H9 (cell line): Measurements from ENCODE around the gene MAPK11. TPM values are rescaled to one million over a fixed set of nuclear protein-coding genes. Genes with fewer than 3 reads are reported as not detected.
A peak's percentile ranks its signal among the peaks of the same experiment; 100 is the strongest.

Source experiments
- DNase-seq: peaks from one replicate; pipeline ENCODE4 v3.0.0-alpha.2; 2017
- H2AFZ ChIP-seq: one replicate; pipeline ENCODE4 v1.6.1; 2013; ENCODE audit warnings: mild to moderate bottlenecking, low read length, control low read depth, moderate library complexity
- H2AK5ac ChIP-seq: 2 replicates; pipeline ENCODE4 v1.6.1; 2013; ENCODE audit warnings: low read length, control low read depth, mixed read lengths; ENCODE audit not compliant: insufficient read length
- H2BK120ac ChIP-seq: one replicate; pipeline ENCODE4 v1.6.1; 2013; ENCODE audit warnings: low read depth, mild to moderate bottlenecking, low read length, control low read depth, inconsistent platforms; ENCODE audit not compliant: poor library complexity, severe bottlenecking
- H2BK12ac ChIP-seq: 2 replicates; pipeline ENCODE4 v1.6.1; 2013; ENCODE audit warnings: low read length, control low read depth, mixed read lengths, low read depth; ENCODE audit not compliant: insufficient read length
- H2BK15ac ChIP-seq: 2 replicates; pipeline ENCODE4 v1.6.1; 2013; ENCODE audit warnings: low read depth, low read length, control low read depth
- H2BK20ac ChIP-seq: one replicate; pipeline ENCODE4 v1.6.1; 2013; ENCODE audit warnings: low read depth, mild to moderate bottlenecking, low read length, control low read depth, inconsistent platforms; ENCODE audit not compliant: poor library complexity, severe bottlenecking
- H2BK5ac ChIP-seq: 2 replicates; pipeline ENCODE4 v1.6.1; 2013; ENCODE audit warnings: low read length, control low read depth, mixed read lengths; ENCODE audit not compliant: insufficient read length
- H3K14ac ChIP-seq: 2 replicates; pipeline ENCODE4 v1.6.1; 2013; ENCODE audit warnings: low read length, control low read depth; ENCODE audit not compliant: insufficient read depth
- H3K18ac ChIP-seq: 2 replicates; pipeline ENCODE4 v1.6.1; 2013; ENCODE audit warnings: low read depth, mild to moderate bottlenecking, mixed read lengths, low read length, control low read depth; ENCODE audit not compliant: insufficient read length
- H3K23ac ChIP-seq: 2 replicates; pipeline ENCODE4 v1.6.1; 2013; ENCODE audit warnings: low read length, control low read depth, mixed read lengths, low read depth; ENCODE audit not compliant: insufficient read length
- H3K23me2 ChIP-seq: 2 replicates; pipeline ENCODE4 v1.6.1; 2013; ENCODE audit warnings: low read depth, mild to moderate bottlenecking, mixed read lengths, low read length, control low read depth; ENCODE audit not compliant: insufficient read length, poor library complexity, severe bottlenecking
- H3K27ac ChIP-seq: 2 replicates; pipeline ENCODE4 v1.5.1; 2013; ENCODE audit warnings: low read length, control low read depth, mixed read lengths, low read depth; ENCODE audit not compliant: insufficient read length
- H3K27me3 ChIP-seq: 2 replicates; pipeline ENCODE4 v1.6.1; 2013; ENCODE audit warnings: low read length, control low read depth, inconsistent platforms; ENCODE audit not compliant: insufficient read depth
- H3K4ac ChIP-seq: 2 replicates; pipeline ENCODE4 v1.6.1; 2013; ENCODE audit warnings: low read depth, mild to moderate bottlenecking, control low read depth, inconsistent platforms, low read length, moderate library complexity
- H3K4me1 ChIP-seq: 2 replicates; pipeline ENCODE4 v1.6.1; 2013; ENCODE audit warnings: low read length, control low read depth, inconsistent platforms; ENCODE audit not compliant: insufficient read depth
- H3K4me2 ChIP-seq: 2 replicates; pipeline ENCODE4 v1.6.1; 2013; ENCODE audit warnings: low read length, control low read depth, mixed read lengths; ENCODE audit not compliant: insufficient read length, insufficient read depth
- H3K56ac ChIP-seq: 2 replicates; pipeline ENCODE4 v1.6.1; 2013; ENCODE audit warnings: low read depth, mild to moderate bottlenecking, mixed read lengths, low read length, control low read depth; ENCODE audit not compliant: insufficient read length
- H3K79me1 ChIP-seq: 2 replicates; pipeline ENCODE4 v1.6.1; 2013; ENCODE audit warnings: low read depth, mild to moderate bottlenecking, moderate library complexity, low read length, control low read depth, inconsistent platforms; ENCODE audit not compliant: insufficient read depth, poor library complexity, severe bottlenecking
- H3K79me2 ChIP-seq: 2 replicates; pipeline ENCODE4 v1.6.1; 2013; ENCODE audit warnings: low read length, control low read depth, inconsistent platforms; ENCODE audit not compliant: insufficient read depth
- H3K9ac ChIP-seq: 2 replicates; pipeline ENCODE4 v1.6.1; 2013; ENCODE audit warnings: low read length, control low read depth, mixed read lengths; ENCODE audit not compliant: insufficient read length; ENCODE audit errors: extremely low read depth
- H3K9me3 ChIP-seq: one replicate; pipeline ENCODE4 v1.6.1; 2013; ENCODE audit warnings: low read depth, low read length, inconsistent platforms; ENCODE audit not compliant: control insufficient read depth
- H3T11ph ChIP-seq: one replicate; pipeline ENCODE4 v1.6.1; 2013; ENCODE audit warnings: mild to moderate bottlenecking, low read length, control low read depth, inconsistent platforms
- H4K20me1 ChIP-seq: one replicate; pipeline ENCODE4 v1.6.1; 2013; ENCODE audit not compliant: control insufficient read depth, insufficient read length, insufficient read depth
- H4K5ac ChIP-seq: 2 replicates; pipeline ENCODE4 v1.6.1; 2013; ENCODE audit warnings: low read depth, mild to moderate bottlenecking, mixed read lengths, low read length, control low read depth; ENCODE audit not compliant: insufficient read length
- H4K8ac ChIP-seq: replicated peaks from 2 replicates; pipeline ENCODE4 v1.6.1; 2013; ENCODE audit warnings: low read length, control low read depth, mixed read lengths, low read depth; ENCODE audit not compliant: insufficient read length
- H4K91ac ChIP-seq: 2 replicates; pipeline ENCODE4 v1.6.1; 2013; ENCODE audit warnings: low read depth, mild to moderate bottlenecking, moderate library complexity, mixed read lengths, low read length, control low read depth; ENCODE audit not compliant: insufficient read length
- H3K27ac Mint-ChIP-seq, 3 experiments: 2 replicates in 2 of 3; 3 replicates in 1 of 3; pipeline ENCODE4 v1.8.0; 2020 to 2021; ENCODE audit warnings: mixed read lengths in 3 of 3, mild to moderate bottlenecking in 1 of 3, moderate library complexity in 1 of 3
- H3K27me3 Mint-ChIP-seq: 2 replicates; pipeline ENCODE4 v1.8.0; 2021; ENCODE audit warnings: low read depth, mild to moderate bottlenecking, moderate library complexity, mixed read lengths
- H3K36me3 Mint-ChIP-seq, 3 experiments: 2 replicates in 2 of 3; 3 replicates in 1 of 3; pipeline ENCODE4 v1.8.0; 2020 to 2021; ENCODE audit warnings: low read depth in 3 of 3, mixed read lengths in 3 of 3; ENCODE audit not compliant: insufficient read depth in 1 of 3
- H3K4me1 Mint-ChIP-seq, 2 experiments: 2 replicates each; pipeline ENCODE4 v1.8.0; 2020; ENCODE audit warnings: mixed read lengths in 2 of 2
- H3K4me3 Mint-ChIP-seq, 2 experiments: 2 replicates in 1 of 2; 3 replicates in 1 of 2; pipeline ENCODE4 v1.8.0; 2020 to 2021; ENCODE audit warnings: mild to moderate bottlenecking in 2 of 2, mixed read lengths in 2 of 2, moderate library complexity in 1 of 2
- H3K9me3 Mint-ChIP-seq, 2 experiments: 2 replicates in 1 of 2; 3 replicates in 1 of 2; pipeline ENCODE4 v1.8.0; 2020; ENCODE audit warnings: mild to moderate bottlenecking in 2 of 2, mixed read lengths in 2 of 2, moderate library complexity in 1 of 2
- WGBS: extraction: QIAGEN DNeasy Blood & Tissue Kit; methylation state at CpG from one replicate; pipeline ENCODE4 v1.1.7; 2013; ENCODE audit warnings: missing lambda C conversion rate, low lambda C conversion rate, mixed read lengths; ENCODE audit not compliant: insufficient read length; ENCODE audit errors: extremely low coverage; 5-methylcytosine and 5-hydroxymethylcytosine counted together
- total RNA-seq: library from RNA; stranded (reverse); gene quantifications from 2 replicates; pipeline ENCODE4 v1.2.1, GENCODE V29; 2021
- TF ChIP-seq, protein P1 (sequence below): fragments of 200-600 bp; sonication (generic); conservative IDR thresholded peaks from 3 replicates; pipeline ENCODE4 v1.8.0; 2021; ENCODE audit warnings: antibody characterized with exemption, mild to moderate bottlenecking

The MAPK11 gene
- total RNA-seq, 1 experiment from 2014 or later: 1.5 TPM

DNA sequence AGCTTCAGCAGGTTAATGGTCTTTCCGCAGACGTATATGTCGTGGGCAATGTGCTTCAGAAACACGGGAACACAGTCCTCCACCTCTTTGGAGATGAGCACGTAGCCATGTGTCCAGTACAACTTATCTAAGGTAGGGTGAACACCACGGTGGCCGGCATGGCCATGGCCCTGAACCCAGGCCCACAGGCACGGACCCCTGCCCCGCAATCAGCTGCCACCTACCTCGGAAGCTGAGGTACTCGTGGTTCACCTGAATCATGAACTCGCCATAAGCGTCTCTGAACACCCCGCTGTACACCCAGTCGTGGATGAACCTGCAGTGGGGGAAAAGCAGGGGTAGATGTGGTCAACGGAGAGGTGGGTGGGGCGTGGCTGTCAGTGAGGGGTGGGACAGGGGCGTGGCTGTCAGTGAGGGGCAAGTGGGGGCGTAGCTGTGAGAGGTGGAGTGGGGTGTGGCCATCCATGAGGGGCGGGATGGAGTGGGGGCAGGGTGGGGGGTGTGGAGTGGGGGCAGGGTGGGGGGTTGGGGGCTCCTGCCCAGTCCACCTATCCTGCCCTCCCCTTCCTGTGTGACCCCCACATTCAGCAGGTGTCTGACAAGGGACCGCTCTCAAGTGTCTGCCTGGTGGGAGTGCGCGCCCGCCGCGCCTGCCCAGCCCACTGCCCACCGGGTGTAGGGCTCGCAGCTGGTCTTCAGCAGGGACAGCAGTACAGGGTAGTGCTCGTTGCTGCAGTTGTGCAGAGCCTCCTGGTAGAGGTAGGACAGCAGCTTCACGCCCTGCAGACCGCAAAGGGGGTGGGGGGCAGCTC, 43.9 kb downstream of the MAPK11 start:
- no peak overlapping the region for H3K4me3 Mint-ChIP-seq
- H3K27ac Mint-ChIP-seq: peak overlapping the region in 1 of 3 experiments; percentile 85; a peak in 1 of 7 replicates
- no peak overlapping the region for H2BK120ac ChIP-seq
- no peaks in the 10 kb centered on the region for H3K9me3 ChIP-seq
- H4K91ac ChIP-seq: no peak overlapping the region
- no peak overlapping the region for H3K27ac ChIP-seq
- peaks cover 0 to 2% of the 10 kb centered on the region in 2 experiments; a peak in 1 of 5 replicates for H3K9me3 Mint-ChIP-seq
- H3K4me1 ChIP-seq: no peaks in the 10 kb centered on the region
- no peak overlapping the region for H2BK12ac ChIP-seq
- H2BK5ac ChIP-seq: no peak overlapping the region
- H3K18ac ChIP-seq: no peak overlapping the region
- TF ChIP-seq, protein P1, sequence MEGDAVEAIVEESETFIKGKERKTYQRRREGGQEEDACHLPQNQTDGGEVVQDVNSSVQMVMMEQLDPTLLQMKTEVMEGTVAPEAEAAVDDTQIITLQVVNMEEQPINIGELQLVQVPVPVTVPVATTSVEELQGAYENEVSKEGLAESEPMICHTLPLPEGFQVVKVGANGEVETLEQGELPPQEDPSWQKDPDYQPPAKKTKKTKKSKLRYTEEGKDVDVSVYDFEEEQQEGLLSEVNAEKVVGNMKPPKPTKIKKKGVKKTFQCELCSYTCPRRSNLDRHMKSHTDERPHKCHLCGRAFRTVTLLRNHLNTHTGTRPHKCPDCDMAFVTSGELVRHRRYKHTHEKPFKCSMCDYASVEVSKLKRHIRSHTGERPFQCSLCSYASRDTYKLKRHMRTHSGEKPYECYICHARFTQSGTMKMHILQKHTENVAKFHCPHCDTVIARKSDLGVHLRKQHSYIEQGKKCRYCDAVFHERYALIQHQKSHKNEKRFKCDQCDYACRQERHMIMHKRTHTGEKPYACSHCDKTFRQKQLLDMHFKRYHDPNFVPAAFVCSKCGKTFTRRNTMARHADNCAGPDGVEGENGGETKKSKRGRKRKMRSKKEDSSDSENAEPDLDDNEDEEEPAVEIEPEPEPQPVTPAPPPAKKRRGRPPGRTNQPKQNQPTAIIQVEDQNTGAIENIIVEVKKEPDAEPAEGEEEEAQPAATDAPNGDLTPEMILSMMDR: no peak
- no peak overlapping the region for H3T11ph ChIP-seq
- no peaks in the 10 kb centered on the region for H3K79me1 ChIP-seq
- H3K23ac ChIP-seq: no peak overlapping the region
- no peak overlapping the region for H2AFZ ChIP-seq
- no peaks in the 10 kb centered on the region for H3K79me2 ChIP-seq
- no peak overlapping the region for H3K4ac ChIP-seq
- WGBS: no CpG with 5 or more reads among the region's 31 CpGs
- H3K9ac ChIP-seq: no peak overlapping the region
- H3K4me1 Mint-ChIP-seq: no peaks in the 10 kb centered on the region
- no peak overlapping the region for H2BK15ac ChIP-seq
- DNase-seq: no peak
- H3K14ac ChIP-seq: no peak overlapping the region; the same call in 1 of the 2 replicates
- H3K4me2 ChIP-seq: no peak overlapping the region
- H3K27me3 ChIP-seq: no peaks in the 10 kb centered on the region
- peaks cover 14 to 40% (median 26%) of the 10 kb centered on the region in 3 experiments for H3K36me3 Mint-ChIP-seq
- H4K20me1 ChIP-seq: no peaks in the 10 kb centered on the region
- no peak overlapping the region for H4K8ac ChIP-seq
- no peak overlapping the region for H2AK5ac ChIP-seq
- H2BK20ac ChIP-seq: no peak overlapping the region
- H3K23me2 ChIP-seq: no peaks in the 10 kb centered on the region
- H3K56ac ChIP-seq: no peak overlapping the region
- no peaks in the 10 kb centered on the region for H3K27me3 Mint-ChIP-seq
- no peak overlapping the region for H4K5ac ChIP-seq
